Testis (tissue), 3 donors: Measurements from ENCODE around the gene SHANK1. TPM values are rescaled to one million over a fixed set of nuclear protein-coding genes. Genes with fewer than 3 reads are reported as not detected.

Source experiments
- DNase-seq: peaks from one replicate; pipeline ENCODE4 v3.0.0-alpha.2; 2019
- H3K27ac ChIP-seq, 2 donors: fragments of 200-600 bp; sonication (generic); one replicate each; pipeline ENCODE4 v1.5.1; 2019
- H3K27me3 ChIP-seq: fragments of 200-600 bp; sonication (generic); one replicate; pipeline ENCODE4 v1.5.1; 2019
- H3K36me3 ChIP-seq: fragments of 200-600 bp; sonication (generic); one replicate; pipeline ENCODE4 v1.5.1; 2017; ENCODE audit warnings: low read depth; ENCODE audit errors: missing control alignments
- H3K4me1 ChIP-seq: fragments of 200-600 bp; sonication (generic); one replicate; pipeline ENCODE4 v1.5.1; 2019
- H3K4me3 ChIP-seq, 2 donors: fragments of 200-600 bp; sonication (generic); one replicate each; pipeline ENCODE4 v1.5.1; 2017 to 2019
- H3K9me3 ChIP-seq: fragments of 200-600 bp; sonication (generic); one replicate; pipeline ENCODE4 v1.5.1; 2017
- CTCF ChIP-seq, 3 experiments: fragments of 450-650 bp in 2 of 3; fragments of 200-600 bp in 1 of 3; sonication (generic) in 1 of 3; IDR thresholded peaks; one replicate each; pipeline ENCODE4 v1.5.1; 2016 to 2019; ENCODE audit warnings: antibody characterized with exemption in 3 of 3, mild to moderate bottlenecking in 2 of 3, moderate library complexity in 1 of 3
- POLR2A ChIP-seq: fragments of 450-650 bp; IDR thresholded peaks from one replicate; pipeline ENCODE4 v1.6.1; 2017; ENCODE audit warnings: antibody characterized with exemption, mild to moderate bottlenecking, moderate library complexity
- WGBS, 2 donors: methylation state at CpG; one replicate each; pipeline ENCODE4 v1.1.5; 2018; 5-methylcytosine and 5-hydroxymethylcytosine counted together
- intact Hi-C: fragments of 100-400 bp; cut with DNase I; formaldehyde crosslinking; loops from one replicate; pipeline ENCODE4 v1.15.1; 2023; ENCODE audit warnings: low total_unique reads
- polyA plus RNA-seq: library from polyadenylated mRNA; stranded (reverse); fragments of 350-450 nt; fragmentation: Illumina TruSeq; extraction: RNeasy Lipid Tissue Mini Kit (QIAGEN cat#74804); gene quantifications from one replicate; pipeline ENCODE4 v1.2.3, GENCODE V29; 2014; ENCODE audit warnings: low read depth, low replicate concordance; ENCODE audit not compliant: insufficient read depth
- total RNA-seq, 2 donors: library from RNA; depleted of rRNA; stranded (reverse); fragments of >200 nt; gene quantifications; one replicate each; pipeline ENCODE4 v1.2.3, GENCODE V29; 2016

The SHANK1 gene
- total and polyA plus RNA-seq, 3 donors from 2014 or later: 4.1 to 5.4 (median 4.5) TPM

GRCh38 chr19:50702871-50703829 is 16.5 kb downstream of the SHANK1 start:
- DNase-seq: no peak
- no peaks in the 10 kb centered on the region for H3K36me3 ChIP-seq
- no peaks in the 10 kb centered on the region for H3K4me1 ChIP-seq
- TF ChIP-seq POLR2A (no peak), CTCF (IDR thresholded peaks at IDR 0.05) (no peak)
- no peaks in the 10 kb centered on the region for H3K27me3 ChIP-seq
- no peak overlapping the region for H3K27ac ChIP-seq
- intact Hi-C loops: no loop called here
- no peak overlapping the region for H3K4me3 ChIP-seq
- no peaks in the 10 kb centered on the region for H3K9me3 ChIP-seq
- 66 to 69% methylated on average over 25 to 39 of the region's 47 CpGs for WGBS, 2 donors

GRCh38 chr19:50702158-50702870 is 17.3 kb downstream of the SHANK1 start:
- intact Hi-C loops: no loop called here
- no peaks in the 10 kb centered on the region for H3K4me1 ChIP-seq
- no peak overlapping the region for H3K27ac ChIP-seq
- WGBS, 2 donors: 73% methylated on average over 17 to 22 of the region's 23 CpGs
- H3K27me3 ChIP-seq: no peaks in the 10 kb centered on the region
- H3K36me3 ChIP-seq: no peaks in the 10 kb centered on the region
- DNase-seq: no peak
- TF ChIP-seq CTCF (IDR thresholded peaks at IDR 0.05): no peak
- TF ChIP-seq POLR2A: no peak
- H3K4me3 ChIP-seq: no peak overlapping the region
- H3K9me3 ChIP-seq: no peaks in the 10 kb centered on the region

- H3K36me3 ChIP-seq: no peaks in the 10 kb centered on the region
- no peaks in the 10 kb centered on the region for H3K27me3 ChIP-seq
- H3K4me1 ChIP-seq: no peaks in the 10 kb centered on the region
- H3K27ac ChIP-seq: no peak overlapping the region
- H3K4me3 ChIP-seq: no peak overlapping the region
- 90 to 93% methylated on average over 10 to 13 of the region's 13 CpGs for WGBS, 2 donors
- no peak for DNase-seq
- TF ChIP-seq POLR2A (no peak), CTCF (IDR thresholded peaks at IDR 0.05) (no peak)
- no peaks in the 10 kb centered on the region for H3K9me3 ChIP-seq
- intact Hi-C loops: no loop called here
These were observed 18.1 kb downstream of the SHANK1 start for GRCh38 chr19:50701367-50701985.

GRCh38 chr19:50697414-50698124 is 22.0 kb downstream of the SHANK1 start:
- no peak overlapping the region for H3K27ac ChIP-seq
- intact Hi-C loops: no loop called here
- no peak for TF ChIP-seq POLR2A
- no peak for TF ChIP-seq CTCF (IDR thresholded peaks at IDR 0.05)
- no peak for DNase-seq
- no peaks in the 10 kb centered on the region for H3K27me3 ChIP-seq
- H3K4me3 ChIP-seq: no peak overlapping the region
- H3K36me3 ChIP-seq: no peaks in the 10 kb centered on the region
- WGBS, 2 donors: 73 to 75% methylated on average over 13 of the region's 13 CpGs
- H3K4me1 ChIP-seq: peaks cover 5% of the 10 kb centered on the region
- H3K9me3 ChIP-seq: no peaks in the 10 kb centered on the region
